ENCODE results near the gene MAML3. TPM values are rescaled to one million over a fixed set of nuclear protein-coding genes. Genes with fewer than 3 reads are reported as not detected.

MAML3 gene
- total and polyA plus RNA-seq, 2 experiments from 2014 or later = 1.7 to 6.5 TPM

GRCh38 chr4:139800082-139800481 is 353.9 kb downstream of the MAML3 start:
- no peak overlapping the region for H3K4me2 ChIP-seq
- H3K9me3 Mint-ChIP-seq = no peaks in the 10 kb centered on the region; the same call in 2 of the 3 replicates
- H3K27ac ChIP-seq (ENCODE audit: low read depth) = no peak overlapping the region
- no peaks in the 10 kb centered on the region for H4K20me1 ChIP-seq (replicated peaks; ENCODE audit: insufficient read depth)
- H2AFZ ChIP-seq = no peak overlapping the region
- ATAC-seq (no peak), DNase-seq (ENCODE audit: low spot score) (no peak)
- peaks cover 6% of the 10 kb centered on the region for H3K4me1 Mint-ChIP-seq
- no peaks in the 10 kb centered on the region for H3K27me3 ChIP-seq (ENCODE audit: insufficient read depth)
- no peaks in the 10 kb centered on the region for H3K27me3 Mint-ChIP-seq (ENCODE audit: insufficient read depth, low read depth, poor library complexity)
- H3K27ac Mint-ChIP-seq = no peak overlapping the region
- H3K4me3 Mint-ChIP-seq = no peak overlapping the region
- H3K36me3 ChIP-seq (ENCODE audit: insufficient read depth) = no peaks in the 10 kb centered on the region
- H3K4me1 ChIP-seq (ENCODE audit: insufficient read depth) = no peaks in the 10 kb centered on the region
- no peaks in the 10 kb centered on the region for H3F3A ChIP-seq (replicated peaks; ENCODE audit: low read depth)
- no peak overlapping the region for H3K4me3 ChIP-seq
- TF ChIP-seq REST (IDR thresholded peaks at IDR 0.05; ENCODE audit: unreplicated experiment) (no peak), NANOG (IDR thresholded peaks at IDR 0.05; ENCODE audit: borderline replicate concordance) (no peak), CTCF (conservative IDR thresholded peaks at IDR 0.05; ENCODE audit: low read depth in 2 of 2) (no peak), JUNB (IDR thresholded peaks at IDR 0.05; ENCODE audit: unreplicated experiment) (no peak)
- no peaks in the 10 kb centered on the region for H3K9me2 ChIP-seq (ENCODE audit: insufficient read depth)
- no peaks in the 10 kb centered on the region for H3K36me3 Mint-ChIP-seq (ENCODE audit: low read depth)
- no peaks in the 10 kb centered on the region for H3K79me2 ChIP-seq (replicated peaks; ENCODE audit: insufficient read depth)

- Histone ChIP-seq H3K27me3 (ENCODE audit: insufficient read depth) (no peaks in the 10 kb centered on the region), H3K27ac (ENCODE audit: low read depth) (no peak overlapping the region), H3K4me2 (no peak overlapping the region), H3K9me2 (ENCODE audit: insufficient read depth) (no peaks in the 10 kb centered on the region), H3K4me1 (ENCODE audit: insufficient read depth) (no peaks in the 10 kb centered on the region), H3K36me3 (ENCODE audit: insufficient read depth) (no peaks in the 10 kb centered on the region), H4K20me1 (replicated peaks; ENCODE audit: insufficient read depth) (no peaks in the 10 kb centered on the region), H3F3A (replicated peaks; ENCODE audit: low read depth) (no peaks in the 10 kb centered on the region), H2AFZ (no peak overlapping the region), H3K4me3 (no peak overlapping the region), H3K79me2 (replicated peaks; ENCODE audit: insufficient read depth) (no peaks in the 10 kb centered on the region)
- H3K9me3 Mint-ChIP-seq = no peaks in the 10 kb centered on the region; the same call in 2 of the 3 replicates
- H3K27ac Mint-ChIP-seq = no peak overlapping the region
- peaks cover 6% of the 10 kb centered on the region for H3K4me1 Mint-ChIP-seq
- no peak overlapping the region for H3K4me3 Mint-ChIP-seq
- no peaks in the 10 kb centered on the region for H3K36me3 Mint-ChIP-seq (ENCODE audit: low read depth)
- ATAC-seq (no peak), DNase-seq (ENCODE audit: low spot score) (no peak)
- TF ChIP-seq JUNB (IDR thresholded peaks at IDR 0.05; ENCODE audit: unreplicated experiment) = no peak
- H3K27me3 Mint-ChIP-seq (ENCODE audit: insufficient read depth, low read depth, poor library complexity) = no peaks in the 10 kb centered on the region
Measured at GRCh38 chr4:139799615-139800014, 354.4 kb downstream of the MAML3 start.

GRCh38 chr4:139798456-139798855 is 355.5 kb downstream of the MAML3 start:
- Histone ChIP-seq H3K4me1 (ENCODE audit: insufficient read depth) (no peaks in the 10 kb centered on the region), H3K36me3 (ENCODE audit: insufficient read depth) (no peaks in the 10 kb centered on the region), H3K4me3 (no peak overlapping the region), H4K20me1 (replicated peaks; ENCODE audit: insufficient read depth) (no peaks in the 10 kb centered on the region), H3F3A (replicated peaks; ENCODE audit: low read depth) (no peaks in the 10 kb centered on the region), H3K9me2 (ENCODE audit: insufficient read depth) (no peaks in the 10 kb centered on the region), H3K4me2 (no peak overlapping the region), H2AFZ (no peak overlapping the region), H3K27ac (ENCODE audit: low read depth) (no peak overlapping the region), H3K27me3 (ENCODE audit: insufficient read depth) (no peaks in the 10 kb centered on the region), H3K79me2 (replicated peaks; ENCODE audit: insufficient read depth) (no peaks in the 10 kb centered on the region)
- H3K27me3 Mint-ChIP-seq (ENCODE audit: insufficient read depth, low read depth, poor library complexity) = no peaks in the 10 kb centered on the region
- H3K9me3 Mint-ChIP-seq = no peaks in the 10 kb centered on the region; the same call in 2 of the 3 replicates
- no peak overlapping the region for H3K4me3 Mint-ChIP-seq
- ATAC-seq (no peak), DNase-seq (ENCODE audit: low spot score) (no peak)
- peaks cover 6% of the 10 kb centered on the region for H3K4me1 Mint-ChIP-seq
- no peaks in the 10 kb centered on the region for H3K36me3 Mint-ChIP-seq (ENCODE audit: low read depth)
- no peak overlapping the region for H3K27ac Mint-ChIP-seq
- no peak for TF ChIP-seq JUNB (IDR thresholded peaks at IDR 0.05; ENCODE audit: unreplicated experiment)
- TF ChIP-seq STAT1 (IDR thresholded peaks at IDR 0.05; ENCODE audit: unreplicated experiment) = no peak
- no peak for TF ChIP-seq REST (IDR thresholded peaks at IDR 0.05; ENCODE audit: unreplicated experiment)
- TF ChIP-seq ZNF331 (CRISPR knock-in tag; IDR thresholded peaks at IDR 0.05; ENCODE audit: low read depth) = no peak
- no peak for TF ChIP-seq NANOG (IDR thresholded peaks at IDR 0.05; ENCODE audit: borderline replicate concordance)
- no peak for TF ChIP-seq ETS1 (IDR thresholded peaks at IDR 0.05)
- TF ChIP-seq ZNF114 (CRISPR knock-in tag; IDR thresholded peaks at IDR 0.05) = no peak
- no peak for TF ChIP-seq CREB1 (CRISPR knock-in tag; IDR thresholded peaks at IDR 0.05; ENCODE audit: low read depth)
- no peak for TF ChIP-seq EZH2phosphoT487 (IDR thresholded peaks at IDR 0.05; ENCODE audit: unreplicated experiment)
